Stimulated activated CD8-positive, alpha-beta memory T cell treated with anti-CD3 and anti-CD28 coated beads, Interleukin-12 subunit alpha, Interleukin-12 subunit beta, amount 100 ng/mL, for 4 hours (primary cell): ENCODE results near the gene LHCGR.
"Not testable (repeated sequence)": the region's sequence is repeated elsewhere in the genome, so short reads cannot be mapped to it uniquely, and the experiment has no call there.

Experiments
- DNase-seq: peaks from one replicate; pipeline ENCODE4 v3.0.0-alpha.2; 2020; ENCODE audit warnings: low read depth

The LHCGR gene

GRCh38 chr2:48709096-48710034 is 46.2 kb downstream of the LHCGR start:
- no peak for DNase-seq

GRCh38 chr2:48707466-48707865 is 48.1 kb downstream of the LHCGR start:
- DNase-seq = no peak

- not testable (repeated sequence) for DNase-seq
Observed at GRCh38 chr2:48703621-48704020, 51.9 kb downstream of the LHCGR start.

DNA sequence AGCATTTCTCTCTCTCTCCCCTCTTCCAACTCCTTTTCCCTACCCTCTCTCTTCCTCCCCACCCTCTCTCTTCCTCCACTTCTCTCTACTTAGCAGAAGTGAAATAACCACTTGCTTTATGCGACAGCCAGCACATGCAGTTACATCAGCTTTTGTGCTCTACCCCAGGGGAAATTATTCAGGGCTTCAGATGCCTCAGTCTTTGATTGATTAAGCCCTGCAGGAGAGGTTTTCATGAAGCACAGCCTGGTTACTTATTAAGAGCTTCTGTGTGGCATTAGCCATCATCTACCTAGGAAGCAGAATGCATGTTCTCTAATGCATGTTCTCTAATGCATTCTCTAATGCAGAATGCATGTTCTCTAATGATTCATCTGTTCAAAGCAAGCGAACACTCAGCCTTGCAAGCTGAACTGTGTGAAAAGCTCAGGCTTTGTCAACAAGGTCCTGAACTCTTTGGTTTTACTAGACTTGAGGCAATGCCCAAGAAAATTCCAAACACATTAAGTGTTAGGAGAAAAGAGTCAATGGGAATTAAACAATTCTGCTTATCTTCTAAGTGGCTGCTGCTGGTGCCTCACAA is 56.1 kb downstream of the LHCGR start:
- no peak for DNase-seq

DNA sequence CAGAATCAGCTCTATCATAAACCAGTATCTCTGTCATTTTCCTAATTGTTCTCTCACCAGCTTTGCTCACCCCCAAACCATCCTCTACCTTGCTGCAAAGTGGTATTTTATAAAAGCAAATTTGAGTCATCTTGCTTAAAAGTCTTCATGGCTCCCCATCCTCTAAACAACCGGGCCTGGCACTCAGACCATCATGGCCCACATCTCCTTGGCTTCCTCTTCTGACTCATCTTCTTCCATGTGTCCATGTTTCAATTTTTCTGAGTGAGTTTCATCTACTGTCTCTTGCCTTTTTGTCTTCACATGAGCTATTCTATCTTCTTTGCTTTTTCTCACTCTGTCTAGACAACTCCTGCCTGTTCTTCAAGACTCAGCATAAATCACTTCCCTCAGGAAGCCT is 58.6 kb downstream of the LHCGR start:
- DNase-seq = no peak

DNA sequence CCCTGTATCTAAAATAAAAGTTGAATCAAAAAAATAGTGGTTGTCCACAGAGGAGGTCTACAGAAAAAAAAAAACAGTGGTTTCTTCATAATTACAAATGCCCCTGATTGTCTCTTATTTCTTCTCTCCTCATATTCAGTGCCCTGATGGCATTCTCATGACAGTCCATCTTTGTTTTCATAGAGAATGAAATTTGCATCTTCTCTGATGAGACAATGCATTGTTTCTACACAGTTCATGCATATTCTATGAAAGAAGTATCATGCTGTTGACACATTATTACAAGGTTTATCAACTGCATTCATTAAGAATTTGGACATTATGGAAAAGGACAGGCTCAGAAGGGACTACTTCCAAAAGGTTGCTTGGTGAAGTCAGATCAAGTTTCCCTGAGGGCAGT is 59.5 kb downstream of the LHCGR start:
- no peak for DNase-seq

GRCh38 chr2:48694149-48694548 is 61.4 kb downstream of the LHCGR start:
- DNase-seq = no peak

DNA sequence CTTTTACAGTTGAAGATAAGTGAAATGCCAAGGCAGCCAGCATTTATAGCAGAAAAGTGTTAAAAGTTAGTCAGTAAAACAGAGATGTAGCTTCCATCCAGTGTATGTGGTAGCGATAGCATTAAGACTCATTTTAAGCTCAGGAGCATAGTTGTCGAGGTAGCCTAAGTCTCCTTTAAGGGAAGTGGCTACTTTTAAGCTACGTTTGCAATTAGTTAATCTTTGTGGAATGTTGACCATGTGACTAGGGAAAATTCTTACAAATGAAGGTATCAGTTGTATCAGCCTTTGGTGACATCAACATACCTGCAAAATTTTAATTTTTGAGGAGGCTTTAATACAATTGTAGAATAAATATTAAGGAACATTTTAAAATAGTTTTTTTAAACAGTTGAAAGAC is 61.9 kb downstream of the LHCGR start:
- DNase-seq = no peak

DNA sequence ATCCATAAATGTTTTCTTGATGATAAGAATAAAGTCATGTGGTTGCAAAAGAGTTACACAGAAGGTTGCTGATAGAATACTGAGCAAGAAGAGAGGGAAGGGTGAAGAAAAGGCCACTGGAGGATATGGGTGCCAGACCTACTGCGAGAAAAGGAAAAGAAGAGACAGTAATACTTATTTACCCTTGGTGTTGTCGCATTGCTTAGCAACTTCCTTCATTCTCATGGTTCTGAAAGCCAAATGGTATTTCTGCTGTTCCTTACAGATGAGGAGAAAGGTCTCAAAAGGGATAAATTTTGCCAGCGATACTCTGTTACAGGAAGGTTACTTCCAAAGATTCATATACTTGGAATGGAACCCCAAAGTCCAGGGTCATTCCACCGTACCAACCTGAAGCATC is 62.5 kb downstream of the LHCGR start:
- no peak for DNase-seq

DNA sequence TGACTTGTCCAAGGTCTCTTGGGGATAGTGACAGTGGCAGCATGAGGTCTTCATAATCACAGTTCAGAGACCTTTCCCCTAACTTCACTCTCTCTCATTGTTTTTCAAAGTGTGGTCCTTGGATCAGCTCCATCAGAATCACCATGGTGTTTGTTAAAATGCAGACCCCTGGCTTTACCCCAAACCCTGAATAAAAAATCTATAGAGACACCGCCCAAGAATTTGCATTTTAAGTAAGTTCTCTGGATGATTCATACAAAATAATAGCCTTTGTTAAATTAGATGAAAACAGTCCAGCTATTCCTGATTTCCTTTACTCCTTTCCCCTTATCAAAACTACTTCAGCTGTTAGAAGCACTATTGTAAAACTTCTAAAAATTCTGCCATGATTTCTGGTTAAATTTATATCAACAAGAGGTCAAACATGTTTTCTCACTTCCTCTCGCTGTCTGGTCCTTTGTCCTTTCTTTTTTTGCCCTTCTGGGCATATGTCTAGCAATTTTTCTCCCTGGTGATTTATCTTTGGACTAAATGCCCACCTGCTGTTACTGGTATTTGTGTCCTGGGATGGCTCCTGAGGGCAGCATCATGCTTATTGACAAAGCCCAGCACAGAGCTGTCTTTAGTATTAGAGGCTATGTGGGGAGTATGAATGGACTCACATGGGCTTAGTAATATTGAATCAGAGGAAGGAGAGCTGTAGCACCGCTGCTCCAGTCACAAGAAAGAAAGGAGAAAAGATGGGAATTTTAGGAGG is 63.4 kb downstream of the LHCGR start:
- DNase-seq = no peak

GRCh38 chr2:48685126-48685525 is 70.4 kb downstream of the LHCGR start:
- no peak for DNase-seq

- DNase-seq = no peak
Observed at GRCh38 chr2:48677450-48677849, 78.1 kb downstream of the LHCGR start.

- DNase-seq = no peak
Observed at GRCh38 chr2:48674933-48675332, 80.6 kb downstream of the LHCGR start.

DNA sequence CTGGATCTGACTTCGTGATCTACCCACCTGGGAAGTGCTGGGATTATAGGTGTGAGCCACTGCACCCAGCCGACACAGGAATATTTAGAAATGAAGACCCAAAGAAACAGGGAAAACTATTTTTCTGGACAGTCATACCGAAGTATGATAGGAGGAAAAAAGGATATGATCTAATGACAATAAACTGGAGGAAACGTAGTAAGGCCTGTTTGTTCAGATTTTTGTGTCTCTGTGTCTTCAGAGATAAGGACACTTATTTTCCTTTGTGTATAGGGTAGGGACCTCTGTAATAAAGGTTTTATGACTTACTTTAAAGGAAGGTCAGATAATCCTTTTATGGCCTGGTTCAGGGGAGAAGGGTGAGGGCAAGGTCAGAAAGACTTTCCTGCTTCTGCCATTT is 81.9 kb downstream of the LHCGR start:
- DNase-seq = no peak

- no peak for DNase-seq
Observed at GRCh38 chr2:48668992-48669391, 86.5 kb downstream of the LHCGR start.

GRCh38 chr2:48651158-48651790 is 104.2 kb downstream of the LHCGR start:
- DNase-seq = no peak

DNA sequence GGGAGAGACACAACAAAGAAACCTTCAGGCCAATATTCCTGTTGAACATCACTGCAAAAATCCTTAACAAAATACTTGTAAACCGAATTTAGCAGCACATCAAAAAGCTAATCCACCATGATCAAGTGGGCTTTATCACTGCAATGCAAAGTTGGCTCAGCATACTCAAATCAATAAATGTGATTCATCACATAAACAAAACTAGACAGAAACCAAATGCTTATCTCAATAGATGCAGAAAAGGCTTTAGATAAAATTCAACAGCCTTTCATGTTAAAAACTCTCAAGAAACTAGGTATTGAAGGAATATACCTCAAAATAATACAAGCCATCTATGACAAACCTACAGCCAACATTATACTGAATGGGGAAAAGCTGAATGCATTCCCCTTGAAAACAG is 117.3 kb downstream of the LHCGR start:
- no peak for DNase-seq
